H1 (cell line): ENCODE measurements around the gene RPP14. TPM values are rescaled to one million over a fixed set of nuclear protein-coding genes. Genes with fewer than 3 reads are reported as not detected.

Source experiments
- CTCF ChIA-PET: fragments of 300-600 bp; sonication (Branson Sonifier 250); formaldehyde crosslinking; loops from one replicate; lab custom pipeline; 2021; ENCODE audit not compliant: partially characterized antibody; lab: Charles Lee
- POLR2A ChIA-PET: fragments of 300-600 bp; sonication (Branson Sonifier 250); formaldehyde crosslinking; loops from one replicate; lab custom pipeline; 2021; ENCODE audit warnings: inconsistent platforms; ENCODE audit not compliant: partially characterized antibody; lab: Charles Lee
- DNase-seq, 2 experiments: peaks; one replicate each; pipeline versions ENCODE4 v3.0.0 to v3.0.0-alpha.2; 2010 to 2022; ENCODE audit warnings: low spot score in 2 of 2, low read depth in 1 of 2, mixed read lengths in 1 of 2
- FAIRE-seq: peaks from 2 replicates; lab custom pipeline; 2011; peaks lifted over from hg19 to GRCh38; lab: Jason Lieb, UNC
- H2AFZ ChIP-seq: 2 replicates; pipeline ENCODE4 v1.8.1; 2012; ENCODE audit warnings: low read length, inconsistent platforms
- H2AK5ac ChIP-seq: 2 replicates; pipeline ENCODE4 v1.6.1; 2013; ENCODE audit warnings: low read depth, low read length
- H2BK120ac ChIP-seq: replicated peaks from 2 replicates; pipeline ENCODE3; 2013; ENCODE audit warnings: low read depth, low read length, inconsistent platforms
- H2BK12ac ChIP-seq: 2 replicates; pipeline ENCODE4 v1.6.1; 2013; ENCODE audit warnings: low read depth, low read length
- H2BK15ac ChIP-seq: 2 replicates; pipeline ENCODE4 v1.6.1; 2013; ENCODE audit warnings: low read length
- H2BK20ac ChIP-seq: 2 replicates; pipeline ENCODE4 v1.6.1; 2013; ENCODE audit warnings: low read length
- H2BK5ac ChIP-seq: 2 replicates; pipeline ENCODE4 v1.6.1; 2013; ENCODE audit warnings: low read depth, low read length
- H3K14ac ChIP-seq: 2 replicates; pipeline ENCODE4 v1.6.1; 2013; ENCODE audit warnings: inconsistent platforms; ENCODE audit not compliant: insufficient read length
- H3K18ac ChIP-seq: 2 replicates; pipeline ENCODE4 v1.6.1; 2013; ENCODE audit warnings: low read length; ENCODE audit errors: extremely low read depth
- H3K23ac ChIP-seq: 2 replicates; pipeline ENCODE4 v1.6.1; 2013; ENCODE audit warnings: inconsistent platforms; ENCODE audit not compliant: insufficient read length
- H3K23me2 ChIP-seq: 2 replicates; pipeline ENCODE4 v1.6.1; 2013; ENCODE audit warnings: low read depth, low read length
- H3K27ac ChIP-seq: 2 replicates; pipeline ENCODE4 v1.6.1; 2011; ENCODE audit warnings: low read depth, low read length, inconsistent platforms
- H3K27me3 ChIP-seq, 4 experiments: replicated peaks in 1 of 4; 1 replicate in 1 of 4; 2 replicates in 3 of 4; pipeline versions ENCODE4 v1.6.1 to v1.8.1; 2011 to 2013; ENCODE audit warnings: low read length in 3 of 4, mild to moderate bottlenecking in 3 of 4, inconsistent platforms in 2 of 4, mixed read lengths in 2 of 4, moderate library complexity in 1 of 4; ENCODE audit not compliant: control insufficient read depth in 3 of 4, insufficient read depth in 3 of 4; ENCODE audit errors: extremely low read depth in 1 of 4
- H3K36me3 ChIP-seq, 4 experiments: 2 replicates each; pipeline versions ENCODE4 v1.6.1 to v1.8.1; 2011 to 2013; ENCODE audit warnings: mild to moderate bottlenecking in 4 of 4, low read length in 3 of 4, moderate library complexity in 2 of 4, control low read depth in 1 of 4, inconsistent platforms in 1 of 4; ENCODE audit not compliant: insufficient read depth in 4 of 4, control insufficient read depth in 2 of 4
- H3K4ac ChIP-seq: replicated peaks from 2 replicates; pipeline ENCODE3; 2013; ENCODE audit warnings: low read length, low read depth, mixed read lengths, inconsistent platforms; ENCODE audit not compliant: insufficient read length
- H3K4me1 ChIP-seq, 4 experiments: replicated peaks in 1 of 4; 1 replicate in 1 of 4; 2 replicates in 3 of 4; pipeline versions ENCODE4 v1.6.1 to v1.8.1; 2011 to 2013; ENCODE audit warnings: low read length in 3 of 4, inconsistent platforms in 2 of 4, mixed read lengths in 1 of 4; ENCODE audit not compliant: insufficient read depth in 4 of 4, control insufficient read depth in 3 of 4
- H3K4me2 ChIP-seq, 2 experiments: 2 replicates each; pipeline versions ENCODE4 v1.6.1 to v1.8.1; 2011 to 2013; ENCODE audit warnings: low read depth in 2 of 2, low read length in 2 of 2, control low read depth in 1 of 2, inconsistent platforms in 1 of 2, mild to moderate bottlenecking in 1 of 2; ENCODE audit not compliant: insufficient read depth in 1 of 2
- H3K4me3 ChIP-seq, 4 experiments: fragments of 200-600, 300-600 bp in 1 of 4; sonication (generic), shearing (Covaris generic), sonication (Bioruptor Twin) in 1 of 4; 2 replicates each; pipeline versions ENCODE4 v1.5.1 to v1.8.1; 2011 to 2016; ENCODE audit warnings: low read length in 4 of 4, low read depth in 3 of 4, control low read depth in 2 of 4, inconsistent platforms in 2 of 4, mild to moderate bottlenecking in 2 of 4, mixed read lengths in 1 of 4, moderate library complexity in 1 of 4; ENCODE audit not compliant: insufficient read depth in 2 of 4; ENCODE audit errors: extremely low read depth in 1 of 4
- H3K56ac ChIP-seq: replicated peaks from 2 replicates; pipeline ENCODE3; 2013; ENCODE audit warnings: low read depth, mild to moderate bottlenecking, mixed read lengths, low read length, inconsistent platforms; ENCODE audit not compliant: insufficient read length
- H3K79me1 ChIP-seq: 2 replicates; pipeline ENCODE4 v1.6.1; 2013; ENCODE audit warnings: low read depth, low read length, control low read depth
- H3K79me2 ChIP-seq, 2 experiments: 2 replicates each; pipeline versions ENCODE4 v1.6.1 to v1.8.1; 2012 to 2013; ENCODE audit warnings: low read length in 2 of 2, mild to moderate bottlenecking in 2 of 2, inconsistent platforms in 1 of 2; ENCODE audit not compliant: insufficient read depth in 2 of 2, control insufficient read depth in 1 of 2
- H3K9ac ChIP-seq, 4 experiments: replicated peaks in 1 of 4; 1 replicate in 1 of 4; 2 replicates in 3 of 4; pipeline versions ENCODE4 v1.6.1 to v1.8.1; 2011 to 2013; ENCODE audit warnings: low read depth in 3 of 4, low read length in 3 of 4, control low read depth in 2 of 4, mild to moderate bottlenecking in 2 of 4, moderate library complexity in 2 of 4, inconsistent platforms in 1 of 4; ENCODE audit errors: extremely low read depth in 1 of 4
- H3K9me3 ChIP-seq, 2 experiments: 2 replicates each; pipeline versions ENCODE4 v1.6.1 to v1.8.1; 2012 to 2013; ENCODE audit warnings: mild to moderate bottlenecking in 2 of 2, moderate library complexity in 2 of 2, control low read depth in 1 of 2, inconsistent platforms in 1 of 2, low read depth in 1 of 2, low read length in 1 of 2, mixed read lengths in 1 of 2; ENCODE audit not compliant: insufficient read depth in 2 of 2
- H4K20me1 ChIP-seq, 2 experiments: replicated peaks in 1 of 2; 2 replicates each; pipeline versions ENCODE3 to v1.8.1; 2011 to 2013; ENCODE audit warnings: inconsistent platforms in 2 of 2, low read length in 2 of 2, mild to moderate bottlenecking in 1 of 2; ENCODE audit not compliant: insufficient read depth in 2 of 2, control insufficient read depth in 1 of 2
- H4K5ac ChIP-seq: 2 replicates; pipeline ENCODE4 v1.6.1; 2013; ENCODE audit warnings: low read length, low read depth, mixed read lengths, inconsistent platforms; ENCODE audit not compliant: insufficient read length
- H4K8ac ChIP-seq: 2 replicates; pipeline ENCODE4 v1.8.0; 2013; ENCODE audit warnings: mild to moderate bottlenecking, moderate library complexity, low read length, inconsistent platforms; ENCODE audit not compliant: insufficient read depth; ENCODE audit errors: extremely low read depth
- H4K91ac ChIP-seq: replicated peaks from 2 replicates; pipeline ENCODE3; 2013; ENCODE audit warnings: low read length, mixed read lengths, inconsistent platforms; ENCODE audit not compliant: insufficient read length
- BCL11A ChIP-seq, 2 experiments: IDR thresholded peaks; one replicate each; pipeline ENCODE4 v1.6.1; 2011; ENCODE audit warnings: low read depth in 2 of 2, low read length in 2 of 2, mild to moderate bottlenecking in 2 of 2
- KDM1A ChIP-seq: fragments of 200-600, 300-600 bp; sonication (generic); IDR thresholded peaks from 2 replicates; pipeline ENCODE4 v1.7.1; 2016; ENCODE audit warnings: mild to moderate bottlenecking, low read length, borderline replicate concordance
- PHF8 ChIP-seq: fragments of 200-600 bp; sonication (generic); conservative IDR thresholded peaks from 2 replicates; pipeline ENCODE4 v1.7.1; 2012; ENCODE audit warnings: low read depth, mild to moderate bottlenecking, inconsistent platforms, low read length, moderate library complexity
- RBBP5 ChIP-seq: IDR thresholded peaks from 2 replicates; pipeline ENCODE4 v1.7.1; 2012; ENCODE audit warnings: low read depth, mild to moderate bottlenecking, inconsistent platforms, low read length, moderate library complexity, borderline replicate concordance
- RXRA ChIP-seq: IDR thresholded peaks from 2 replicates; pipeline ENCODE4 v1.6.1; 2011; ENCODE audit warnings: low read depth, mild to moderate bottlenecking, low read length, moderate library complexity; ENCODE audit not compliant: insufficient read depth
- ZNF274 ChIP-seq: IDR thresholded peaks from 2 replicates; pipeline ENCODE4 v1.7.0; 2012; ENCODE audit warnings: low read length, borderline replicate concordance; ENCODE audit errors: extremely low read depth
- WGBS, 2 experiments: shearing (Covaris generic) in 1 of 2; methylation state at CpG; one replicate each; pipeline versions ENCODE4 v1.1.6 to v1.1.7; 2013 to 2015; ENCODE audit warnings: low lambda C conversion rate in 2 of 2, mixed read lengths in 2 of 2, inconsistent platforms in 1 of 2, low coverage in 1 of 2, missing lambda C conversion rate in 1 of 2; ENCODE audit not compliant: insufficient replicate concordance in 2 of 2, insufficient coverage in 1 of 2, insufficient read length in 1 of 2; ENCODE audit errors: extremely low coverage in 1 of 2, missing lambda C conversion rate in 1 of 2; 5-methylcytosine and 5-hydroxymethylcytosine counted together
- polyA plus RNA-seq, 7 experiments: library from polyadenylated mRNA; depleted of rRNA in 3 of 7; stranded (reverse) in 5 of 7; unstranded in 2 of 7; fragments of >200 nt in 5 of 7; fragments of 200-250 nt in 2 of 7; gene quantifications; 1 replicate in 5 of 7; 2 replicates in 1 of 7; 4 replicates in 1 of 7; pipeline versions ENCODE4 v1.2.1 to v1.2.3, GENCODE V29; 2011 to 2013; ENCODE audit warnings: missing spikeins in 2 of 7, mixed read lengths in 2 of 7
- total RNA-seq: library from RNA; stranded (reverse); fragmentation: NEBNext Ultra II Directional; extraction: Animal tissue kit (Norgen Biotek cat#: 25700); gene quantifications from 2 replicates; pipeline ENCODE4 v1.2.1, GENCODE V29; 2021

The RPP14 gene
- total and polyA plus RNA-seq, 2 of the 8 experiments (the other 6 are each of a cell fraction or from before 2014, with no cell fraction given), result 11.7 to 23.4 TPM

- ChIA-PET POLR2A (no interaction called here), CTCF (interaction anchor here (0.9 to 14.4 kb wide), 18 partner anchors 8 to 164 kb away, joined by 3 to 177 read pairs (median 5); partner anchors contain the start of genes ABHD6, HTD2 and RPP14)
- no peak for FAIRE-seq
- Histone ChIP-seq H2AK5ac (no peak overlapping the region), H3K56ac (no peak overlapping the region), H2BK20ac (no peak overlapping the region), H3K4me2 (no peak overlapping the region), H2AFZ (no peak overlapping the region), H4K8ac (no peak overlapping the region), H3K18ac (no peak overlapping the region), H4K91ac (no peak overlapping the region), H3K4me3 (no peak overlapping the region), H3K23ac (no peak overlapping the region), H2BK120ac (no peak overlapping the region), H3K9me3 (no peaks in the 10 kb centered on the region), H2BK12ac (no peak overlapping the region), H2BK5ac (no peak overlapping the region), H3K79me2 (no peaks in the 10 kb centered on the region), H3K14ac (no peak overlapping the region), H3K79me1 (no peaks in the 10 kb centered on the region), H4K5ac (no peak overlapping the region), H4K20me1 (no peaks in the 10 kb centered on the region), H2BK15ac (no peak overlapping the region), H3K9ac (no peak overlapping the region), H3K4me1 (peaks cover 0 to 3% (median 0%) of the 10 kb centered on the region in 4 experiments; a peak in 1 of 7 replicates), H3K36me3 (no peaks in the 10 kb centered on the region), H3K23me2 (no peaks in the 10 kb centered on the region), H3K4ac (no peak overlapping the region), H3K27me3 (no peaks in the 10 kb centered on the region; a peak in 1 of 7 replicates), H3K27ac (no peak overlapping the region)
- TF ChIP-seq RBBP5 (no peak), KDM1A (no peak), ZNF274 (no peak), BCL11A (IDR thresholded peaks at IDR 0.05; ENCODE audit: low read depth in 2 of 2, low read length in 2 of 2) (no peak), PHF8 (no peak), RXRA (no peak)
- DNase-seq, result no peak
- WGBS, 2 experiments, result 90% methylated on average over 2 of the region's 2 CpGs; no CpG with 5 or more reads in 1 of the 2 experiments
These were observed 7.0 kb upstream of the RPP14 start for GRCh38 chr3:58299075-58299474.
